GM18951 (cell line): ENCODE measurements around the gene DOCK4.

Experiments
- POLR2A ChIP-seq: IDR thresholded peaks from 4 replicates; pipeline ENCODE4 v1.6.1; 2011; ENCODE audit warnings: mild to moderate bottlenecking; ENCODE audit not compliant: insufficient read length, insufficient read depth; ENCODE audit errors: extremely low read depth
- in situ Hi-C: fragments of 300-500 bp; cut with MboI; formaldehyde crosslinking; loops from one replicate; pipeline ENCODE4 v1.12.0; 2022; ENCODE audit warnings: low sequenced_read_pairs, mixed read lengths, inconsistent platforms; ENCODE audit not compliant: unreplicated experiment

Gene DOCK4

GRCh38 chr7:112052498-112052897 lies 153.7 kb downstream of the DOCK4 start:
- in situ Hi-C loops: no loop called here
- no peak for TF ChIP-seq POLR2A

GRCh38 chr7:112050250-112050881 lies 155.8 kb downstream of the DOCK4 start:
- no peak for TF ChIP-seq POLR2A
- in situ Hi-C loops: no loop called here

- TF ChIP-seq POLR2A: no peak
- in situ Hi-C loops: no loop called here
Measured at GRCh38 chr7:112049555-112050249, 156.5 kb downstream of the DOCK4 start.

- no peak for TF ChIP-seq POLR2A
- in situ Hi-C loops: no loop called here
Measured at GRCh38 chr7:112047421-112047820, 158.8 kb downstream of the DOCK4 start.

GRCh38 chr7:112045222-112045621 lies 161.0 kb downstream of the DOCK4 start:
- in situ Hi-C loops: no loop called here

GRCh38 chr7:112042631-112043030 lies 163.6 kb downstream of the DOCK4 start:
- in situ Hi-C loops: no loop called here
- no peak for TF ChIP-seq POLR2A

More at GRCh38 chr7:112045222-112045621, 161.0 kb downstream of the DOCK4 start:
- no peak for TF ChIP-seq POLR2A

GRCh38 chr7:112038353-112038752 lies 167.8 kb downstream of the DOCK4 start:
- TF ChIP-seq POLR2A: no peak
- in situ Hi-C loops: no loop called here

- in situ Hi-C loops: no loop called here
- no peak for TF ChIP-seq POLR2A
Measured at GRCh38 chr7:112036071-112036470, 170.1 kb downstream of the DOCK4 start.

- TF ChIP-seq POLR2A: no peak
Measured at GRCh38 chr7:112031689-112032088, 174.5 kb downstream of the DOCK4 start.

GRCh38 chr7:112025556-112025955 lies 180.6 kb downstream of the DOCK4 start:
- TF ChIP-seq POLR2A: no peak
- in situ Hi-C loops: no loop called here

More at GRCh38 chr7:112031689-112032088, 174.5 kb downstream of the DOCK4 start:
- in situ Hi-C loops: no loop called here

GRCh38 chr7:112023786-112024185 lies 182.4 kb downstream of the DOCK4 start:
- no peak for TF ChIP-seq POLR2A
- in situ Hi-C loops: no loop called here

GRCh38 chr7:112023282-112023681 lies 182.9 kb downstream of the DOCK4 start:
- in situ Hi-C loops: no loop called here
- no peak for TF ChIP-seq POLR2A

GRCh38 chr7:112022128-112022527 lies 184.1 kb downstream of the DOCK4 start:
- no peak for TF ChIP-seq POLR2A
- in situ Hi-C loops: no loop called here

- in situ Hi-C loops: no loop called here
- TF ChIP-seq POLR2A: no peak
Measured at GRCh38 chr7:112021379-112022044, 184.7 kb downstream of the DOCK4 start.

GRCh38 chr7:112020800-112021199 lies 185.4 kb downstream of the DOCK4 start:
- in situ Hi-C loops: no loop called here
- no peak for TF ChIP-seq POLR2A
